GM15510 (cell line): ENCODE results near the gene SMIM11.
"Not testable (repeated sequence)": the region's sequence is repeated elsewhere in the genome, so short reads cannot be mapped to it uniquely, and the experiment has no call there.

Source experiments
- POLR2A ChIP-seq: IDR thresholded peaks from 3 replicates; pipeline ENCODE4 v1.6.1; 2011; ENCODE audit warnings: borderline replicate concordance; ENCODE audit not compliant: insufficient read length; ENCODE audit errors: extremely low read depth

SMIM11 gene

GRCh38 chr21:34369741-34370140 is 5.6 kb upstream of the SMIM11 start:
- TF ChIP-seq POLR2A, result no peak

- TF ChIP-seq POLR2A, result no peak
These were observed 3.0 kb upstream of the SMIM11 start for GRCh38 chr21:34372321-34372720.

GRCh38 chr21:34423805-34424204 is 48.5 kb downstream of the SMIM11 start, which contains the start of gene SMIM34:
Gene SMIM34 (minus strand): TSS chr21:34423951. CDS start chr21:34423839, 112 bp downstream.
- TF ChIP-seq POLR2A, result not testable (repeated sequence)
